GM10266 (cell line): Measurements from ENCODE around the gene CHST14.

ENCODE experiments used
- DNase-seq: peaks from one replicate; pipeline ENCODE4 v3.0.0; 2012; ENCODE audit errors: extremely low spot score
- CTCF ChIP-seq: IDR thresholded peaks from 2 replicates; pipeline ENCODE4 v1.5.1; 2012; ENCODE audit warnings: mild to moderate bottlenecking, low read depth; ENCODE audit not compliant: control insufficient read depth, insufficient read depth; ENCODE audit errors: missing control alignments

CHST14 gene

GRCh38 chr15:40429068-40429710 lies 41.6 kb upstream of the CHST14 start:
- DNase-seq = no peak
- TF ChIP-seq CTCF = no peak

- no peak for TF ChIP-seq CTCF
- no peak for DNase-seq
Measured at GRCh38 chr15:40430271-40430805, 40.4 kb upstream of the CHST14 start.

- DNase-seq = no peak
- no peak for TF ChIP-seq CTCF
Measured at GRCh38 chr15:40435023-40435709, 35.6 kb upstream of the CHST14 start.

GRCh38 chr15:40435710-40436089 lies 35.1 kb upstream of the CHST14 start:
- no peak for TF ChIP-seq CTCF
- DNase-seq = no peak

GRCh38 chr15:40436116-40436891 lies 34.5 kb upstream of the CHST14 start:
- TF ChIP-seq CTCF = no peak
- peak; percentile 47 for DNase-seq

- no peak for DNase-seq
- TF ChIP-seq CTCF = no peak
Measured at GRCh38 chr15:40436892-40437751, 33.7 kb upstream of the CHST14 start.
